GM21825 (cell line): ENCODE results near the gene TMEM63B.
"Not testable (repeated sequence)": the region's sequence is repeated elsewhere in the genome, so short reads cannot be mapped to it uniquely, and the experiment has no call there.

Experiments
- ATAC-seq: cut with Tn5 transposase; IDR thresholded peaks from one replicate; pipeline ENCODE4 v1.9.1; 2021; ENCODE audit warnings: mild to moderate bottlenecking, moderate library complexity; ENCODE audit not compliant: unreplicated experiment

TMEM63B gene

DNA sequence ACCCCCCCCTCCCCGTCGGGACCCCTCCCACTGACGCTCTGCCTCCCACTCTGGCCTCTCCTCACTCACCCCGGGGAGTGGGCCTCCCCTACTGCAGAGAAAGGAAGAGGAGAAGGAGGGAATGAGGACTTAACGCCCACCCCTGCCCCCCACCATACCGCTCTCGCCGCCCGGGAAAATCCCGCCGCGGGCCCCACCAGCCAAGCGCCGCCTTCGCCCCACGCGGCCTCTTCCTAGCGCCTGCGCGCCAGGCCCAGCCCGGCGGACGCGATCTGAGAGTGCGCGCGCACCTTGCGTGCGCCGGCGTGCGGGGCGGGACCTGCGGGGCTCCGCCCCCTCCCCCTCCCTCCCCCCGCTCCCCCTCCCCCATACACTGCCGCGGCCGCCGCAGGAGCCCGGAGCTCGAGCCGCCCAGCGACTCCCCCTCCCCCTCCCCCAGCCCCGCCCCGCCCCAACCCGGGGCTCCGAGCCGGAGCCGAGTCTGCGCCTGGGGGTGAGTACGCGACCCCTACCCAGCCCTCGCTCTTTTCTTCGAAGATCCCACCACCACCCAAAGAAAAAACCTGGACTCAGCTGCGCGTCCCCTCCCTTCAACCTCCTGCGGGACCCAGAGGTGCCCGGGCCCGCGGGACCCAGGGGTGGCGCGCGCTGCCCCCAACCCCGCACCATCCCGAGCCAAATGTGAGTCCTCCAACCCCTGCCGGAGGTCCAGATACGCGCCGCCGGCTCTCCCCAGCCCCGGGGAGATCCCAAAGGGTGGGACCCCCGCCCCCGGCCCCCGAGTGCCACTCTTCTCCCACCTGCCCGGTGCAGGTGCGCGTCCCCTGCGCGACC is at the start of gene TMEM63B, which contains the start of gene MRPL14:
Gene TMEM63B (plus strand): TSS at position 369 of the 834 bp plus-strand sequence. CDS start 7,031 bp downstream, outside the sequence.
Gene MRPL14 (minus strand): TSS at position 267 of the 834 bp plus-strand sequence. CDS start 10,841 bp downstream, outside the sequence.
- ATAC-seq, result peak; percentile 59

DNA sequence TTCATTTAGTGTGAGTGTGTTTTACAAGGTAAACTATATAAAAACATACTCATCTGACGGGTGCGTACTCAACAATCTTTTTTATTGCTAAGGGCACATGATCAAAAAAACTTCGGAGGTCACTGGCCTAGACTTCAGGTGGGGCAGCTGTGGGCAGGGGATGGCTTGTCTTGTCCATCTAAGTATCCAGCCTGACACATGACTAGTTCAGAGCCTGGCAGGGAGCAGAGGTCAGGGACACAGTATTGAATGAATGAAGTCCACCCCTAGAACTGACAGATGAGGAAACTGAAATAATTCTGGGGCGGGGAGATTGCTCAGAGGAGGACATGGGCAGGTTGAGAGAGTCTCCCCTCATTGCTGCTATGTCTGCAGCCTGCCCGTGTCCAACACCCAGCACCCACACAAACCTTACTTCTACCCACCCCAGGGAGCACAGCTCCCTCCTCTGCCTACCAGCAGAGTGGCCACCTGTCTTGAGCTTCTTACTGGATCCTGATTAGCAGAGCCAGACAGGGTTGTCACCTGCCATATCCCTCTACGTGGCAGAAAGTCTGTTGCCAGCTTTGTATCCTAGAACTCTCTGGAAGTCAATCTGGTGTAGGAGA is 49.0 kb upstream of the TMEM63B start:
- ATAC-seq, result no peak

DNA sequence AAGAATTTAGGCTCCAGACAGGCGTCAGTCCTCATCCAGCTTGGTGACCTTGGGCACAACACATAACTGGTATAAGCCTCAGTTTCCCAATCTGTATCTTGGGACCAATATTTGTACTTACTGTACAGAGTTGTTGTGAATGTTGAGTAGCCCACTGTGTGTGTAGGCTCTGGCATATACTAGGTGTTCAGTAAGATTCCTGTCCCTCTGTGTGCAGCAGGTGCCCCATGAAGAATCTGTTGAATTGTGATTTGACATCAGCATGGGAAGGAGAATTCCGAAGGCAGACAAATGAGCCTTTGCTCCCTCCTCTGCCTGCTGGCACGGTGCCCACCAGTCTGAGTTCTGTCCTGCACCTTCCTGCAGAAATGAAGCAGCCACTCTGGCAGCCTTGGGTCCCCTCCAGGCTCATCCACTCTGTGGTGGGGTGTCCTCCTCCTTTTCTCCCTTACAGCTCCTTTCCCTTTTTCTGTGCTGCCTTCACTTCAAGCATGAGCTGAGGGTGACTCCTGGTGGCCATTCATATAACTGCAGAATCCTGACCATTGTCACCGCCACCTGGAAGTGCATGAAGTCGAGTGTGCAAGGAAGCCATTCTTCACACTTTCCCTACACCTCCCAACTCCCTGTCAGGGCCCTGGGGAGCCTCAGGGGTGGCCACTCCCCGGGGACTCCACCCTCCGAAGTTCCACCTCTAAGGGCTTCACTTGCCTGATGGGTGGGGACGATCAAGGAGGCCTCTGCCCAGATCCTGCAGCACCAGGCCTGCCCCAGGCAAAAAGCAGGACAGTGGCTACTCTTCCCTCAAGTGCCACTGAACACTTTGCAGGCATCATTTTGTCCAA is 48.3 kb upstream of the TMEM63B start:
- no peak for ATAC-seq

DNA sequence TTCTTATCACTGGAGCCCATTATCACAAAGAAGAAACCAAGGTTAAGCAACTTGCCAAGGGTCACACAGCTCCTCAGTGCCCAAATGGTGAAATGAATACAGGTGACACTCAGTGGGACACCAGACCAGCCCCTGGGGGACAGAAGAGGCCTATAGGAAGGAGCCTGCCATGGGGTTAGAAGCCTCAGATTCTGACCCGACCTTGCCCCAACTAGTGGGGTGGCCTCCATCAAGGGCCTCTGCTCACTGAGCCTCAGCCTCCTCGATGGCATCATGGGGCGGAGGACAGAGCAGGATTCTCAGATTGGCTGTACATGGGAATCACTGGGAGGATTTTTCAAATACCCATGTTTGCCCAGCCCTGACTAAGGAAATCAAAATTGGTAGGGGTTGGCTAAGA is 47.7 kb upstream of the TMEM63B start:
- ATAC-seq, result no peak

DNA sequence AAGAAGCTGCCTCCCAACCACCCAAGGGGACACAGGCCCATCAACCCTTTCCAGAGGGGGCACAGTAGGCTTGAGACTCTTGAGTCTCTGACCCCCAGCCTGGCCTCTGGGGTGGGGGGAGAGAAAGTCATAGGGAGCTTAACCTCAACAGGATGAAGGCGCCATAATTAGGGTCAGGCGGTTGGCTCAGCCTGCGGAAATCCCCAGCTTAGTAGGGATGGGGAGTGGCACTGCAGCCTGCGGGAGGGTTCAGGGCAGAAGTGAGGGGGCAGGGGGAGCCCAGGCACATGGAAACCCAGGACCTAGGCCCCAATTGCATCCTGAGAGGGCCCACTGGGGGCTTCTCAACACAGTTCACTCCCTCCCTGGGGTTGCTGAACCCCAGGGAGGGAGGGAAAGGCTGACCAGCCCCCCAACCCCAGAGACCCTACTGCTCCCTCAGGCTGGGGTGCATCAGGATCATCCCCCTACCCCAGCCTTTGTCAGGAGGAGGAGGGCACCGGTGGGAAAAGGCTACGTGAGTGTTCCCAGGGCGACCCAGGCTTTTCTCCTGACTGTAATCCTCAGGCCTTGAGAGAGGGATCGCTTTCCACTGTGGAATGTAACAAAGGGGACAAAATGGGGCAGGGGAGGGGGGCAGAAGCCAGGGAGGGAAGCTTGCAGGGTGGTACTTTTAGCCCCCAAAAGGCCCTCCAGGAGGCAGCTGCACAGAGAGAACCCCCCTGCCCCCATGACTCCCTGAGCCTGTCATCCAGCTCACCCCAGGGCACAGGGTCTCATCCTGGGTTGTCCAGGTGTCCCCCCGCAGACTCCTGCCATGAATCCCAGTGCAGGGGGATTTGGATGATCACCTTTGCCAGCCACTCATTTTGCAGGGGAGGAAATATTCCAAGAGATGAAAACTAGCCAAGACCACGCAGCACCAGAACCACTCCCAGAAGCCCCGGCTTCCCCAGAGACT is 46.5 kb upstream of the TMEM63B start:
- ATAC-seq, result no peak

DNA sequence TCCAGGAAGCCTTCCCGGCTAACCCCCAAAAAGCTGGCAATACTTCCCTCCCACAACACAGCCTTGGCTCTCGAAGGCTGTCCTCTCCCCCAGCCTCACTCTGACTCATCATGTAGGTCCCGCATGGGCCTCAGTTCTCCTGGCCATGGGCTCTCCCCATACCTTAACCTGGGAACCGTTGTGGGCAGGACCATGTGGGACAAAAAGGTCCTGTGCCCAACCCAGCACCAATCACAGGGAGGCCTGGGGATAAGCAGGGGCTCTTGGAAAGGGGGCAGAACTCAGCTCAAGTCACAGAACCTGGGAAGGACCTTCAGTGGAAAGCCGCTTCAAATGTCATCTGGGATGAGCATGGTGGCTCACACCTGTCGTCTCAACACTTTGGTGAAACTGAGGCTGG is 45.6 kb upstream of the TMEM63B start:
- ATAC-seq, result no peak

DNA sequence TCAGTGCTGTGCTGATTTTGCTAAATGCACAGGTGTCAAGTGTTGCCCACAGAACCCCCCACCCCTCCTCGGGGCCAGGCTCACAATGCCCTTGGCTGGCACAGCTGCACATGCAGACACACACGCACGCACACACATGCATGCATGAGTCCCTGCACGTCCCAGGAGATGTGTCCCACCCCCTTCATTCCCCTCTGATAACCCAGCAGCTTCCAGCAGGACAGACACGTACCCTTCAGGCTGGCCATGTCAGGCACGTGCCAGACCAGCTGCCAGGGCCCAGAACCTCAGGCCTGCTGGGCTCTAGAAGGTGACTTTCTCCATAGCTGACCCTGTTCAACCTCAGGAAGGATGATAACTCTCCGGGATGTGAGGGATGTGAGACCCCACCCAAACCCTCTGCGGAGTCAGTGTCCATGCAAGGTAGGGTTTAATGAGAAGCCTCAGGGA is 44.5 kb upstream of the TMEM63B start:
- no peak for ATAC-seq

DNA sequence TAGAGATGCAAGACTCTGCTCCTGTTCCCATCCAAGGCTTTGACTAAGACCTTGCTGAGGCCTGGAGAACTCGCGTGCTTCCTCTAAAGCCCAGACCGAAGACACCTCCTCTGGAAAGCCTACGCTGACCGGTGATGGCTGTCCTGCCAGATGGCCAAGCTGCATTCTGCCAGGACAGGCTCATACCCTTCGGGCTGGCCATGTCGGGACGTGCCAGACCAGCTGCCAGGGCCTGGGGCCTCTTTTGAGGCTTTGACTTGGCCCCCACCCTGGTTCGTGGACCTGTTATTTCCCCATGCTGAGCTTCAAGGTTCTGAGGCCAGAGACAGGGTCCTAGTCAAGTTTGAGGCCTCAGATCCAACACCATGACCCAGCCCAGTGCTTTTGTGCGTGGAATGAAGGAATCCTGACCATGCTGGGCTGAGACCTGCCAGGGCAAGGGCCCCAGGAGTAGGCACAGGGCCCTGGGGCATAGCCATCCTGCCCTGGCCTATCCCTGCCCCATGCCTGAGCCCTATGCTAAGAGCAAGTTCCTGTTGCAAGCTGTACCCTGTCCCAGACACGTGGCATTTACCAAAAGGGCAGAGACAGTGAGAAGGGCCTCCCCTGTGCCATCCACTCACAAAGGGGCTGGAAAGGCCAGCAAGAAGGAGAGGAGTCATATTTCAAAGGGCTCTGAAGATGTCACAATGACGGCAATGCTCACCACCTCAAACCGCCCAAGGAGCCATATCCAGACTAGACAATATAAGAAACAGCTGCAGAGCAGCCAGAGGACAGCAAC is 42.9 kb upstream of the TMEM63B start:
- no peak for ATAC-seq

DNA sequence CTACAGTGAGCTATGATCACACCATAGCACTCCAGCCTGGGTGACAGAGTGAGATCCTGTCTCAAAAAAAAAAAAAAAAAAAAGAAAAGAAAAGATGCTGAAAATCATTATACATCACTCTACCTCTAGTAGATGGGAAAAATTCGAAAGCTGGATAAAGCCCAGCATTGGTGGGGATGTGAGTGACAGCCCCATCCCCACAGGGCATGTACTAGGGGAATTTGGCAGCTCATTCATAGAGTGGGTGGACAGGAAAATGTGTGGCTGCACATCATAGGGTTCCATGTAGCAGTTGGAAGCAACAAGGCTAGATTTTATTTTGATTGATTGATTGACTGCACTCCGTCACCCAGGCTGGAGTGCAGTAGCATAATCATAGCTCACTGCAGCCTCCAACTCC is 42.1 kb upstream of the TMEM63B start:
- no peak for ATAC-seq

DNA sequence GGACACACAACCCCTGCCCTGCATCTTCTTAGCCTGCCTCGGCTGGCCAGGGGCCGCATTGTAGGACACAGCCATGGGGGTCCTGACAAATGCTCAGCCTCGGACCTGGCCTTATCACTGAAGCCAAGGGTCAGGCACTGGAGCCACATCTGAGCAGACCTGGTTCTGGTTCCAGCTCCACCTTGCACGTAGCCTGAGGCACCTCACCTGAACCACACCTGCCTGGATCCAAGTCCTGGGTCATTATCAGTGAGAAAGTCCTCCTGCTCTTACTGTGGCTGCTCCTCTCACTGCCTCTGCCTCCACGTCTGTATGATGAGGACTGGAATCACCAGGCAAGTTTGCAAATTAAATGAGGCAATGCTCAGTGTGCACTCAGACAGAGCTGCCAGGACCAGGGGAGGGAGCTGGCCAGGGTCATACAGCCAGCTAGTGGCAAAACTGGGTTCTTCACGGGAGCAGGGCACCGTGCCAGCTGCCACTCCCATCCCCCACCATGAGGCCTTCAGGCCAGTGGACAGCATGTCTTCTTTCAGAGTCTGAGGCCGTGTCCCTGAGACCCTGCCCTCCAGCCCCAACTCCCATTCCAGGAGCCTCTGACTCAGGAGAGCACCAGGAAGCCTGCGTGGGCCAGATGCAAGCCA is 40.3 kb upstream of the TMEM63B start:
- no peak for ATAC-seq

DNA sequence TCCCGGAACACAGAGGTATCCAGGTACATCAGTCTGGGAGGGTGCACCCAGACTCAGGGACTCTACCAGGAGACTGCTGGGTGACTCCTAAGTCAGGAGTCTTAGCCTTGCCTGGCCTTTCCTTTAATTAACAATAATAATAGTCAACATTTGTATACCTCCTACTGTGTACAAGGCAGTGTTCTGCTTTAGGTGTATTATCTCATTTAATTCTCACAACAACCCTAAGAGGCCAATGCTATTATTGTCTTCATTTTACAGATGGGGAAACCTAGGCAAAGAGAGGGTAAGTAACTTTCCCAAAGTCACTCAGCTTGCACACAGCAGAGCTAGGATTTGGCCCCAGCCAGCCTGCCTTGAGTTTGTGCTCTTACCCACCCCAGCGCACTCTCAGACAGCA is 39.7 kb upstream of the TMEM63B start:
- no peak for ATAC-seq

DNA sequence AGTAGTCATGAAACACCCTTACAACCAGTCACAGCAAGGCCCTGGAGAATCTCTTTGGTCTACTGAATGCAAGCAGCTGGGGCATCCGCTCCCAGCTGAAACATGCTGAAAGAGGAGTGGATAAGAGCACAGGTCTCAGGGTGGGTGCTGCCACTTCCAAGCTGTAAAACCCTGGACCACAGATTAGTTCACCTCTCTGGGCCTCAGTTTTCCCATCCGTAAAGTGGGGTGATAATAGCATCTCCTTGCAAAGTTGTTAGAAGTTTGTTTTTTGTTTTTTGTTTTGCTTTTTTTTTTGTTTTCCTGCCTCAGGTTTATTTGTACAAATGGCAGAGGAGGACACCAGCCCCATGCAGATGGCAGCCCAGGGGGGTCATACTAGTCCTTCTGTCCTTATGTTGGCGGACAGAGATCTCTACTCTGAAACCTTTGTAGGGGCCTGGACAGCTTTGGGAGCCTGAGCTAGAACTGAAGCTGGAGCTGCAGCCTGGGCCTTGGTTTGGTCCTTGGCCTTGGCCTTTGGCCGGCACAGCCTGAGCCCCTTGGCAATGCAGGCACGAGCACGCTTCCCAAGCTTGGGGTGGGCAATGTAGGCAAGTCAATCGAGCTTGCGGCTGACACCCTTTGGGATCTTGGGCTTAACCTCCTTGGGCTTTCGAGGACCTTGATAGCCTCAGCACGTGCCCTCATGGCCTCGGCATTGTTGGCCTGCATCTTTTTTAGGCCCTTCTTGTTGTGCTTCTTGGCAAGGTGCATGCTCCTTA is 38.3 kb upstream of the TMEM63B start:
- ATAC-seq, result no peak

DNA sequence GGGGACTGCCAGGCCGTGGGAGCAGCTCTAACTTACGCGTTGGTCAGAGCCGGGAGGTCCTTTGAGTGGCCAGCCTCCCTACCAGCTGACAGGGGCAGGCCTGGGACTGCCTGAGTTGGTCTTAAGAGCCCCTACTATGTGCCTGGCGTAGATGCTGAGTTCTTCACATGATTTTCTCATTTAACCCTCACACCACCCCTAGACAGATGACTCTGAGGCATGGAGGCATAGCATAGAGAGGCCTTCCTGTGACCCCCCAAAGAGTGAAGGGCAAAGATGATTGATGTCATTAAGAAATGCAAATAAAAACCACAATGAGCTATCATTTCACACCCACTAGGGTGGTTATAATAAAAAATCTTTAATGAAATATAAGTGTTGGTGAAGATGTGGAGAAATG is 36.9 kb upstream of the TMEM63B start:
- no peak for ATAC-seq

DNA sequence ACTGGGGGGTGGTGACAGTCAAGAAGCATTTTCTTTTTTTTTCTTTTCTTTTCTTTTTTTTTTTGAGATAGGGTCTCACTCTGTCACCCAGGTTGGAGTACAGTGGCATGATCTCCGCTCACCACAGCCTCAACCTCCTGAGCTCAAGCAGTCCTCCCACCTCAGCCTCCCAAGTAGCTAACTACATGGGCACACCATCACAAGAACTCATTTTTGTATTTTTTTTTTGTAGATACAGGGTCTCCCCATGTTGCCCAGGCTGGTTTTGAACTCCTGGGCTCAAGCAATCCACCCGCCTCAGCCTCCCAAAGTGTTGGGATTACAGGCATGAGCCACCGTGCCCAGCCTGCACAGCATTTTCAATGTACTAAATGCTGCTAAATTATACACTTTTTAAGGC is 36.0 kb upstream of the TMEM63B start:
- not testable (repeated sequence) for ATAC-seq

DNA sequence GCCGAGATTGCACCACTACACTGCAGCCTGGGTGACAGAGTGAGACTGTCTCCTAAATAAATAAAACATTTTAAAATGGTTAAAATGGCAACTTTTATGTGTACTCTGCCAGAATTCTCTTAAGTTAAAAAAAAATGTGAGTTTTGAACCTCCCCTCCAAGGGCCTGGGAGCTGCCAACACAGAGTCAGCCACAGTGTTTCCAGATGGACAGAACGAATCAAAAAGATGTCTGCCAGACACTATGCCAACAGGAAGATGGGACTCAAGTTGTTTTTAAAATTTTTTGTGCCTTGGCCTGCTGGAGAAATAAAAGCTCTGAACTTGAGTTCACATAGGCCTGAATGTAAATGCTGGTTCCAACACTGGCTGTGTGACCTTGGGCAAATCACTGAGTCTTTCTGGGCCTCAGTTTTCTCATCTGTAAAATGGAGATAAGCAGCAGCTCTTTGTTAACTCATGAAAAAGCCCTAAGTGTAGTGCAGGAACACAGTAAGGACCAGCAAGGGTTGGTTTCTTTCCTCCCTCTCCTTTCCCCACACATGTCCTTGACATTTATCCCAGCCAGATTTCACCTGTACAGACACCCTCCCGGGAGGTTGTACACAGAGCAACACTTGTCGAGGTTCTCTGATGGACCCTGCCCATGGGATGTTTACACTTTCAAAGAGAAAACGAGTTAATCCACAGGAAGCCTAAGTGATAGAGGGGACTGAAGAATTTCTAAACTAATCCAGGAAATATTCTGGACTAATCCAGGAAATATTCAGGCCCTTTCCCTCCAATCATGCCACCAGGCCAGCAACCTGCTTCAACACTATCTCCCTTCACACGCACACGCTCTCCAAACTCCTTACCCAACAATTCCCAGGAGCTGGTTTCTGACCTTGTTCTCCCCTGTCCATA is 35.1 kb upstream of the TMEM63B start:
- ATAC-seq, result no peak

DNA sequence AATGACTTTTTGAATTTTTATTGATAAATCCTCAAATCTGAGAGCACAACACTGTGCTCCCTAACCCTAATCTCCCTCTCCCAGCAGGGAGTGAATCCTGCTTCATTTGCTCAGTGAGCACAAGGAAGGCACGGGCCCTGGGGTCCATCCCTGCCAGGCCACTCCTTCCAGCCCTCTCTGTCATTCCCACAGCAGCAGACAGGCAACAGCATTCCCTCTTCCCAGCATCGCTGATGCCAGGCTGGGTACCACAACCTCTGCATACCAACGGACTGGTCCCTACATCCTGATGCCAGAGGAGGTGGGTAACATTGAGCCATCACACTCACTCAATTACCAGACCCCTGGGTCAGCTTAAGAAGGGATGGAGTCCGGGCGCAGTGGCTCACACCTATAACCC is 34.3 kb upstream of the TMEM63B start:
- ATAC-seq, result no peak

DNA sequence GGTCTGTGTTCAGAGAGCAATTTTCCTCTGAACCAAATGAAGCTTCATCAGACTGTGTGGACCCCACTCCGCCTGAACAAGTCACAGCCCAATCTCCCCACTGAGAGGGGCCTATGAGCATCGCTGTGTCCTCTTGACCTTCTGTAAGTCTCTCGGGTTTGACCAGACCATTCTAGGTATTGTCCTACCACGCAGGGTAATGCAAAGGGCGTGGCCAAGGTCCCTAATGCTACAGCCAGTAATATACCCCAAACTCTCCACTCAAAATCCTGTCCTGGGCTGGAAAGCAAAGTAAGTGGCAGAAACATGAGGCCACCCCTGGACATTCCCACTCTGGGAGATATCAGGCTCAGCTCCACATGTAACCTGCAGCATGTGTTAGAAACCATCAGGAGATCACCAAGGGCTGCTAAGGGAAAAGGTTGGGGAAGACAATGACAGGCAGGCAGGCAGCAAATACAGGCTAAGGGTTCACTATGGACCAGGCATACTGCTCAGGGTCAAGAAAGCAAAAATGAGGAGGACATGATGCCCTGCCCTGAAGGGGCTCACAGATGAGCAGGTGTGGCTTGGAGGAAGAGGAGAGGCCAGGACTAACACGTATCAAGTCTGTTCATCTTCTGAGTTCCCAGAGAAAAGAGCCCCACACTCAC is 33.5 kb upstream of the TMEM63B start:
- no peak for ATAC-seq
